SHP77 (cell line): ENCODE measurements around the gene MOGAT2.

Experiments
- DNase-seq, 2 experiments: peaks; one replicate each; lab custom pipeline; 2025; lab: John Stamatoyannopoulos, UW

MOGAT2 gene

DNA sequence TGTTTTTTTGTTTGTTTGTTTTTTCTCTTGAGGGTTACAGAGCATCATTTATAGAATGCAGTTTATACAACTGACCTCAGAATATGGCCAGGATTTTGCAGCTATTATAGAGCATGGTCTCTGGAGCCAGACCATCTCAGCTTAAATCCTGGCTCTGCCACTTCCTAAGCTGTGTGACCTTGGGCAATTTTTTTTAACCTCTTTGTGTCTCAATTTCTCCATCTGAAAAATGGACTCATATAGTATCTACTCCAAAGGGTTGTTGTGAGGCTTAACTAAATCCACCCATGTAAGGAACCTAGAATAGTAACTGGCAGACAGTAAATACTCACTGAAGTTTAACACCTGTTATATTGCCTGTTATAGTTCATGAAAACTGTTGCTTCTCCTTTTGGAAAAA is 42.6 kb downstream of the MOGAT2 start:
- DNase-seq: no peak

GRCh38 chr11:75760710-75761493 is 43.3 kb downstream of the MOGAT2 start:
- no peak for DNase-seq

DNA sequence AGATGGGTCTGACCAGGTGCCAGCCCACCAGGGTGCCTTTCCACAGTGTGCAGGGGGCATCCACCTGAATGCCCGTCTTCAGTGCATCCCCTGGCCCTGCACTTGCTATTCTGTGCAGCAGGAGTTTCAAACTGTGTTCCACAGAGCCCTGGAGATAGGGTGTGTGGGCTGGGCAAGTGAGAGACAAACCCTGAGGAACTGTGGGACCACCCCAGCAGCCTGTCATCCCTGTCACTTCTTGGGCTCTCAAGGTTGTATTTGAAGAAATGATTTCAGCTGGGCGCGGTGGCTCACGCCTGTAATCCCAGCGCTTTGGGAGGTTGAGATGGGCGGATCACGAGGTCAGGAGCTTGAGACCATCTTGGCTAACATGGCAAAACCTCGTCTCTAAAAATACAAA is 44.5 kb downstream of the MOGAT2 start:
- no peak for DNase-seq

- DNase-seq: no peak
Measured at GRCh38 chr11:75762885-75763284, 45.2 kb downstream of the MOGAT2 start.

- DNase-seq: no peak
Measured at GRCh38 chr11:75763846-75764245, 46.2 kb downstream of the MOGAT2 start.

DNA sequence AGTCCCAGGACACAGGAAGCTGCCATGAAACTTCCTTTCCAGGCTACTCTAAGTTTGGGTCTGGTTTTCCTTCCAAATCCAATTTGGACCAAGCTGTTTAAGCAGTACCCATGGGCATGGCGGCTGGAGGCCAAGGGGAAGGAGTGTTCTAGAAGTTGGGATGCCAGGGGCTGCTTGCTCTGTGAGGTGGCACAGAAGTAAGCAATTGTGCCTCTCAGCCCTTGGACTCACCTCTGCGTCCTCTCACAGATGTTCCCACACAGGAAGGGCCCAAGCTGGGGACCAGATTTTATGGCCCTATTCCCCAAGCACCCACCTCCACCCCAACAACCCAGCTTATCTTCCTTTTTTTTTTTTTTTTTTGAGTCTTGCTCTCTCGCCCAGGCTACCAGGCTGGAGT is 47.5 kb downstream of the MOGAT2 start:
- DNase-seq: no peak

- DNase-seq: no peak
Measured at GRCh38 chr11:75766443-75767227, 49.0 kb downstream of the MOGAT2 start.

- no peak for DNase-seq
Measured at GRCh38 chr11:75767228-75767572, 49.6 kb downstream of the MOGAT2 start.

DNA sequence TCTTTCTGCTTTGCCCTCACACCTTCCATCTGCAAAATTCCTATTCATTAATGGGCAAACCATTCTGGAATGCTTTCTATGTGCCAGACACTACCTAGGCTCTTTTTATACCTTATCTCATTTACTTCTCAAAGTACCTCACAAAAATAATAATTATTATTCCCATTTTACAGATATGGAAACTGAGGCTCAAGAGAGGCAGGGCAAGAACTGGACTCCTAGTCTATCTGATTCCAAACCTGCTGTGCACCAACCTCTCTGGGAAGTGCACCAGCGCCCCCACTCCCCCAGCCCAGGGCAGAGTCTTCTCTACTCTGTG is 50.1 kb downstream of the MOGAT2 start:
- DNase-seq: no peak

- DNase-seq: peak; percentile 36 to 62
Measured at GRCh38 chr11:75768112-75768908, 50.7 kb downstream of the MOGAT2 start, which contains the start of gene DGAT2. Gene DGAT2 (plus strand): TSS chr11:75768778. CDS start chr11:75768992, 214 bp downstream.

DNA sequence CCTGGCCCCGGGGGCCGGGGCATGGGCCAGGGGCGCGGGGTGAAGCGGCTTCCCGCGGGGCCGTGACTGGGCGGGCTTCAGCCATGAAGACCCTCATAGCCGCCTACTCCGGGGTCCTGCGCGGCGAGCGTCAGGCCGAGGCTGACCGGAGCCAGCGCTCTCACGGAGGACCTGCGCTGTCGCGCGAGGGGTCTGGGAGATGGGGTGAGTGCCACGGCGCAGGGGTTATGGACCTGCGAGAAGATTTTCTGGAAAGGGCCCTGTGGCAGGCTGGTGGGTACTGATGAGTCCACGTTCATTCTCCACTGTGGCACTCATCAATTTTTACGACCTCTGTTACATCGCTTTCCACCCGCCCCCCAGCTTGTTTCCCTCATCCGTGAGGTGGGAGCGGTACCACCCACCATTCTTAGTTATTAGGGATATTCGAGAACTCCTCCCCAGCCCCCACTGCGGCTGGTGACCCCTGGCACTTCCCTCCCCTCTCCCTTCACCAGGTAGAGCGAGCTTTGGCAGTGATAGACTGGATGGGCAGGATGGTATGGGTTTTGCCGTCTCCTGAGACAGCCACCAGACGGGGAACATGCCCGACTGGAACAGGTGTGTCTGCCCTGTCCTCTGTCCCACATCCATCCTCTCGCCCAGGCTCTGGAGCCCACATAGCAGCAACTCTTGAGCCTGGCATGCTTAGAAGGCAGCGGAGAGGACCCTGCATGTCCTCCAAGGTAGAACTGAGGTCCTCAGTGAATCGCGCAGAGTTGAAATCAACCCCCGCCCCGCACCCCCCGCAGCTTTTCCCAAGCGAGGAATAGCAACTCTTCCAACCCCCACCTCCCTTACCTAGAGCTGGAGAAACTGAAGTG is 51.5 kb downstream of the MOGAT2 start:
- no peak for DNase-seq

GRCh38 chr11:75770102-75770501 is 52.5 kb downstream of the MOGAT2 start:
- no peak for DNase-seq

- DNase-seq: no peak
Measured at GRCh38 chr11:75771646-75772410, 54.2 kb downstream of the MOGAT2 start.

GRCh38 chr11:75773595-75774353 is 56.1 kb downstream of the MOGAT2 start:
- no peak for DNase-seq

DNA sequence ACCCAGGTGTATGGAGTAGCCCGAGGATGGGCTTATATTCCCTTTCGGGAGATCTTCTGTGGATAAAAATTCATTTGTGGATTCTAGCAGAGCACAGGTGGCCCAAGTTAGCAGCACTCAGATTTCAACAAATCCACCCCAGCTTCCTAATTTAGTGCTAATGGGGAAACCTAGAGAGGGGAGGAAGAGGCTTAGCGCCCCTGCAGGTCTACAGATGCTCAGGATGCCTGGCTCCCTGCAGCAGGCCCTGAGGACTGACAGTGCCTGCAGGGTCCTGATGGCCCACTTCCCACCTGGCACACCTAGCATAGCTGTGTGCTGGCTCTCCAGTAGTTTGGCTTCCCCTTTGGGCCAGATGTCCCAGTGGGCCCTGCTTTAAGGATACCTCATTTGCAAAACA is 57.4 kb downstream of the MOGAT2 start:
- no peak for DNase-seq

GRCh38 chr11:75776546-75776945 is 58.9 kb downstream of the MOGAT2 start:
- no peak for DNase-seq

DNA sequence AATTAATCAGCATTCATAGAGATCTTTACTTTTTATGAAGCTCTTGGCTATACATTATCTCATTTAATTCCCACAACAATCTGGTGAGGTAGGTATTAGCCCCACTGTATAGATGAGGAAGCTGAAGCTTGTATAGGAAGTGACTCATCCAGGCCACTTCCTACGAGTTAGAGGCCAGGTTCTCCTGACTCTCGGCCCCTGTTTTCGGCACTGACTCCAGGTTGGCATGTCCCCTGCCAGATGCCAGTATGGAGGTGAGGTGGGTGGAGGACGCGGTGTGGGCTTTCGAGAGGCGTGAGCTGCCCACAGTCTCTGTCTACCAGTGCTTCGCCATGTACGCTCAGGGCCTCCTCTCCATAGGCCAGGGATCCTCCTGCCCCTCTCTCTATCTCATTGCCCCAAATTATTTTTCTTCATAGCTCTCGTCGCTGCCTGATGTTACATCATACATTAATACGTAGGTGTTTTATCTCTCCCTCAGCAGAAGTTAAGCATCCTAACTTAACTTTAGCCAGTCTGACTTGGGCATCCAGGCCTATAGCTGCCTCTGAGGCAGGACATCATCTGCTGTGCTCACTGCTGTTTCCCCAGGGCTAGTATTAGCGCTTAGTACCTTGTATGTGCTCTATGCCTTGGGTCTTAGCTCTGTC is 59.9 kb downstream of the MOGAT2 start:
- DNase-seq: no peak

DNA sequence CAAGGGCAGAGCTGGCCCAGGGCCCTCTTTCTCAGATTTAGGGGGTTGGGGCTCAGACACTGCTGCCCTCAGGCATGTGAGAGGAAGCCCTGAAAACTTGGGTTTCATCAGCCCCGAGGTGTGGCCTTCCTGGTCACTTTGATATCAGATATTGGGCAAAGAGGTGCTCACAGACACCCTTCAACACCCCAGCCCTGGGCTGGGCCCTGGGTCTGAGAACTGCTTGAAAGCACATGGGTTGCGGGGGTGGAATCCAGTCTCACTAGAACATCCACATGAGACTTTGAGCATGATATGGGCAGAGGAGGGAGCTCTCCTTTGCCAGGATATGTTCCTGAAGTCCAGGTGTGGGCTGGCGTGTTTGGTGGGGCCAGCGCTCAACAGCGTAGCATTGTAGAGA is 61.3 kb downstream of the MOGAT2 start:
- DNase-seq: no peak

DNA sequence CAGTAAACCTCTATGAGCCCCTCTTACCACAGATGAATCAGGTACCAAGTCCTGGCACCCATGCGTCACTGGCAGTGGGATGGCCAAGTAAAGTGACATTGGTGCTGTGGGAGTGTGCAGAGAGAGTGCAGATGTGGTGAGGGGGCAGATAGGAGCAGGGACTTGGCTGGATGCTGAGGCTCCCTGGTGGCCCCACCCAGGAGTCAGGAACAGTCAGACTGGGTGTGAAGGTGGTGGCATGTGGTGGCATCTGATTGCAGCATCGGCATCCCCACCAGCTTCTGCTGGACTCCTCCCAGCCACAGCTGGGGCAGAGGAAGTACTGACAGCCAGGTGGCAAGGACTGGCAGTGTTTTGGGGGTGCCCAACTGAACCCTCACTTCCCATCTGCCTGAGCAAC is 62.3 kb downstream of the MOGAT2 start:
- DNase-seq: no peak

GRCh38 chr11:75780888-75781287 is 63.2 kb downstream of the MOGAT2 start:
- no peak for DNase-seq
